Smooth muscle cell of trachea (primary cell): Measurements from ENCODE around the gene KNCN. TPM values are rescaled to one million over a fixed set of nuclear protein-coding genes. Genes with fewer than 3 reads are reported as not detected.

Source experiments
- total RNA-seq: library from RNA; depleted of rRNA; stranded (reverse); fragments of >200 nt; gene quantifications from 2 replicates; pipeline ENCODE4 v1.2.1, GENCODE V29; 2014

The KNCN gene
- not detected in 2 replicates for total RNA-seq

DNA sequence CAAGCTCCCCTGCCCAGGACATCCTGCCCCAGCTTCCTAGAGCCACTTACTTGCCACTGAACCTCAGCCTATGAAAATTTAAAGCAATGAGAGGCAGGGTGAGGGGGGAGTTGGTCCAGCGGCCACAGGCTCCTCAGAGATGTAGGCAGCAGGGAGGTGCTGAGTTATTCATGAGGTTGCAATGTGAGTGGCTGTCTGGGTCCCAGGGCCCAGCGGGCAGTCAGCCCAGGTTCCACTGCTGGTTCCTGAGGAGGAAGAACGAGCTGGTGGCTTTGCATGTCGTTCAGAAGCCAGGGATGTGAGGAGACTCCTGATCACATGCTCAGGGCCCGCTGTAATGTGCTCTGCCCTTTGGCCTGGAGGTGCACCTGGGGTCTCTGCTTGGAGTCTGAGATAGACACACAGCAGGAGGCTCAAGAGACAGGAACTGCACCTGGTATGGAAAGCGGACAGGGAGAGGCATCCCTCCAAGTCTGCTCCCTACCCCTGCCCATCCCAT lies at the start of gene KNCN:
KNCN (minus strand) TSS at position 51 of the 499 bp plus-strand sequence. CDS start 432 bp downstream, outside the sequence.

Other genes starting within 250 kb of the KNCN start
- gene LRRC41, start 248.0 kb downstream of the KNCN start, total RNA-seq, result 88.4 and 167 TPM in 2 replicates
- gene UQCRH, start 247.9 kb downstream of the KNCN start, total RNA-seq, result 196 and 580 TPM in 2 replicates
- gene NSUN4, start 210.8 kb downstream of the KNCN start, total RNA-seq, result 14.2 and 15.4 TPM in 2 replicates
- gene FAAH, start 157.3 kb downstream of the KNCN start, total RNA-seq, result 0.15 and 1.8 TPM in 2 replicates
- not detected in 2 replicates for gene DMBX1, start 61.8 kb downstream of the KNCN start, total RNA-seq
- 23.0 and 24.6 TPM in 2 replicates for gene MKNK1, start 52.6 kb upstream of the KNCN start, total RNA-seq
- gene MOB3C, start 65.2 kb upstream of the KNCN start, total RNA-seq, result 9.7 and 17.5 TPM in 2 replicates
- 62.8 and 71.0 TPM in 2 replicates for gene ATPAF1, start 116.7 kb upstream of the KNCN start, total RNA-seq
- gene TEX38, start 120.2 kb upstream of the KNCN start, total RNA-seq, result 0.29 TPM in 1 of 2 replicates, not detected in the other
- 50.6 and 57.2 TPM in 2 replicates for gene EFCAB14, start 167.5 kb upstream of the KNCN start, total RNA-seq
- not detected in 2 replicates for gene CYP4B1, start 247.4 kb upstream of the KNCN start, total RNA-seq